ENCODE results near the gene MUC5AC. TPM values are rescaled to one million over a fixed set of nuclear protein-coding genes. Genes with fewer than 3 reads are reported as not detected.
"Not testable (repeated sequence)": the region's sequence is repeated elsewhere in the genome, so short reads cannot be mapped to it uniquely, and the experiment has no call there.

MUC5AC gene
- total and polyA plus RNA-seq, 2 of the 13 experiments (the other 11 are each of a cell fraction or from before 2014, with no cell fraction given) = under 0.01 TPM; not detected in 1

- 43% methylated on average over 23 of the region's 41 CpGs for WGBS (ENCODE audit: low lambda C conversion rate)
- FAIRE-seq (no peak), ATAC-seq (no peak; the same call in 2 of the 3 replicates), DNase-seq (ENCODE audit: low spot score) (no peak)
- Histone ChIP-seq H3K4me2 (ENCODE audit: low read depth, low read length) (no peak overlapping the region), H3K9me3 (ENCODE audit: low read length) (no peaks in the 10 kb centered on the region), H2AFZ (ENCODE audit: low read length) (no peak overlapping the region), H3K4me1 (ENCODE audit: insufficient read depth, low read length) (no peaks in the 10 kb centered on the region), H3K27ac (ENCODE audit: extremely low read length, insufficient read depth, low read length) (no peak overlapping the region), H3K36me3 (replicated peaks in 1 of 2; ENCODE audit: control insufficient read depth in 1 of 2, insufficient read depth in 2 of 2, low read length in 2 of 2) (no peaks in the 10 kb centered on the region), H3K9ac (ENCODE audit: insufficient read depth, low read depth, low read length) (no peak overlapping the region), H4K20me1 (ENCODE audit: insufficient read depth, low read length) (no peaks in the 10 kb centered on the region), H3K4me3 (replicated peaks in 1 of 3; ENCODE audit: insufficient read depth in 1 of 3, low read depth in 2 of 3, low read length in 3 of 3) (no peak overlapping the region), H3K27me3 (ENCODE audit: control insufficient read depth in 1 of 2, insufficient read depth in 2 of 2, low read length in 2 of 2) (peaks cover 3 to 44% of the 10 kb centered on the region in 2 experiments; a peak in 4 of 5 replicates), H3K79me2 (ENCODE audit: insufficient read depth, low read length) (no peaks in the 10 kb centered on the region)
- no TSS peak for BruUV-seq (replicated peaks)
- TF ChIP-seq CSRNP1 (CRISPR knock-in tag; IDR thresholded peaks at IDR 0.05) (no peak), ZNF331 (CRISPR knock-in tag; IDR thresholded peaks at IDR 0.05) (no peak), HMG20A (CRISPR knock-in tag; IDR thresholded peaks at IDR 0.05; ENCODE audit: borderline replicate concordance) (no peak), ZSCAN20 (CRISPR knock-in tag; IDR thresholded peaks at IDR 0.05; ENCODE audit: borderline replicate concordance) (no peak)
- in situ Hi-C loops (cut with HindIII; ENCODE audit: extremely low pct_ligation_motif_present, low pct_unique_long_range_greater_than_20kb) = no loop called here
- ChIA-PET CTCF (ENCODE audit: low intra/inter-chr PET ratio, low total read pairs) (no interaction called here), POLR2A (no interaction called here)
- intact Hi-C loops (cut with micrococcal nuclease; ENCODE audit: unreplicated experiment) = no loop called here
Observed at GRCh38 chr11:1181853-1182535, 24.2 kb downstream of the MUC5AC start.

DNA sequence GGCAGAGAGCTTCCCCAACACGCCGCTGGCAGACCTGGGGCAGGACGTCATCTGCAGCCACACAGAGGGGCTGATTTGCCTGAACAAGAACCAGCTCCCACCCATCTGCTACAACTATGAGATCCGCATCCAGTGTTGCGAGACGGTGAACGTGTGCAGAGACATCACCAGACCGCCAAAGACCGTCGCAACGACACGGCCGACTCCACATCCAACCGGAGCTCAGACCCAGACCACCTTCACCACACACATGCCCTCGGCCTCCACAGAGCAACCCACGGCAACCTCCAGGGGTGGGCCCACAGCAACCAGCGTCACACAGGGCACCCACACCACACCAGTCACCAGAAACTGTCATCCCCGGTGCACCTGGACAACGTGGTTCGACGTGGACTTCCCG lies 26.4 kb downstream of the MUC5AC start:
- FAIRE-seq; BruUV-seq (replicated peaks); intact Hi-C loops (cut with micrococcal nuclease; ENCODE audit: unreplicated experiment); H3K9ac ChIP-seq (ENCODE audit: insufficient read depth, low read depth, low read length); H3K9me3 ChIP-seq (ENCODE audit: low read length); CTCF ChIA-PET (ENCODE audit: low intra/inter-chr PET ratio, low total read pairs); H3K36me3 ChIP-seq (replicated peaks in 1 of 2; ENCODE audit: control insufficient read depth in 1 of 2, insufficient read depth in 2 of 2, low read length in 2 of 2); DNase-seq (ENCODE audit: low spot score); H4K20me1 ChIP-seq (ENCODE audit: insufficient read depth, low read length); ATAC-seq; H2AFZ ChIP-seq (ENCODE audit: low read length); H3K4me1 ChIP-seq (ENCODE audit: insufficient read depth, low read length); POLR2A ChIA-PET; H3K4me2 ChIP-seq (ENCODE audit: low read depth, low read length); in situ Hi-C loops (cut with HindIII; ENCODE audit: extremely low pct_ligation_motif_present, low pct_unique_long_range_greater_than_20kb); H3K79me2 ChIP-seq (ENCODE audit: insufficient read depth, low read length); H3K27ac ChIP-seq (ENCODE audit: extremely low read length, insufficient read depth, low read length); H3K4me3 ChIP-seq (replicated peaks in 1 of 3; ENCODE audit: insufficient read depth in 1 of 3, low read depth in 2 of 3, low read length in 3 of 3): not testable (repeated sequence)
- 62% methylated on average over 15 of the region's 22 CpGs for WGBS (ENCODE audit: low lambda C conversion rate)
- peaks cover 5 to 34% of the 10 kb centered on the region in 2 experiments; a peak in 4 of 5 replicates for H3K27me3 ChIP-seq (ENCODE audit: control insufficient read depth in 1 of 2, insufficient read depth in 2 of 2, low read length in 2 of 2)

- H2AFZ ChIP-seq (ENCODE audit: low read length); ATAC-seq; in situ Hi-C loops (cut with HindIII; ENCODE audit: extremely low pct_ligation_motif_present, low pct_unique_long_range_greater_than_20kb); H3K4me3 ChIP-seq (replicated peaks in 1 of 3; ENCODE audit: insufficient read depth in 1 of 3, low read depth in 2 of 3, low read length in 3 of 3); BruUV-seq (replicated peaks); H4K20me1 ChIP-seq (ENCODE audit: insufficient read depth, low read length); H3K79me2 ChIP-seq (ENCODE audit: insufficient read depth, low read length); intact Hi-C loops (cut with micrococcal nuclease; ENCODE audit: unreplicated experiment); POLR2A ChIA-PET; H3K4me2 ChIP-seq (ENCODE audit: low read depth, low read length); FAIRE-seq; H3K9ac ChIP-seq (ENCODE audit: insufficient read depth, low read depth, low read length); H3K36me3 ChIP-seq (replicated peaks in 1 of 2; ENCODE audit: control insufficient read depth in 1 of 2, insufficient read depth in 2 of 2, low read length in 2 of 2); CTCF ChIA-PET (ENCODE audit: low intra/inter-chr PET ratio, low total read pairs); H3K9me3 ChIP-seq (ENCODE audit: low read length); H3K27ac ChIP-seq (ENCODE audit: extremely low read length, insufficient read depth, low read length); DNase-seq (ENCODE audit: low spot score); H3K4me1 ChIP-seq (ENCODE audit: insufficient read depth, low read length): not testable (repeated sequence)
- WGBS (ENCODE audit: low lambda C conversion rate) = 0% methylated on average over 3 of the region's 15 CpGs
- H3K27me3 ChIP-seq (ENCODE audit: control insufficient read depth in 1 of 2, insufficient read depth in 2 of 2, low read length in 2 of 2) = peaks cover 5 to 33% of the 10 kb centered on the region in 2 experiments; a peak in 3 of 5 replicates
Observed at GRCh38 chr11:1188451-1189130, 30.8 kb downstream of the MUC5AC start.

Measured in HepG2 (cell line).